ENCODE measurements around the gene YARS2. TPM values are rescaled to one million over a fixed set of nuclear protein-coding genes. Genes with fewer than 3 reads are reported as not detected.

Gene YARS2
- total and polyA plus RNA-seq, 2 of the 13 experiments (the other 11 are each of a cell fraction or from before 2014, with no cell fraction given) = 17.9 to 39.6 TPM

- TF ChIP-seq, protein P1, sequence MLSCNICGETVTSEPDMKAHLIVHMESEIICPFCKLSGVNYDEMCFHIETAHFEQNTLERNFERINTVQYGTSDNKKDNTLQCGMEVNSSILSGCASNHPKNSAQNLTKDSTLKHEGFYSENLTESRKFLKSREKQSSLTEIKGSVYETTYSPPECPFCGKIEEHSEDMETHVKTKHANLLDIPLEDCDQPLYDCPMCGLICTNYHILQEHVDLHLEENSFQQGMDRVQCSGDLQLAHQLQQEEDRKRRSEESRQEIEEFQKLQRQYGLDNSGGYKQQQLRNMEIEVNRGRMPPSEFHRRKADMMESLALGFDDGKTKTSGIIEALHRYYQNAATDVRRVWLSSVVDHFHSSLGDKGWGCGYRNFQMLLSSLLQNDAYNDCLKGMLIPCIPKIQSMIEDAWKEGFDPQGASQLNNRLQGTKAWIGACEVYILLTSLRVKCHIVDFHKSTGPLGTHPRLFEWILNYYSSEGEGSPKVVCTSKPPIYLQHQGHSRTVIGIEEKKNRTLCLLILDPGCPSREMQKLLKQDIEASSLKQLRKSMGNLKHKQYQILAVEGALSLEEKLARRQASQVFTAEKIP (CRISPR knock-in tag; IDR thresholded peaks at IDR 0.05; ENCODE audit: borderline replicate concordance) = no peak
- TF ChIP-seq PHF8 (CRISPR knock-in tag; IDR thresholded peaks at IDR 0.05) = peak; percentile 99
- TF ChIP-seq TCF12 (IDR thresholded peaks at IDR 0.05) = no peak
- no peak for TF ChIP-seq TCF12 (CRISPR knock-in tag; IDR thresholded peaks at IDR 0.05)
- no peak for TF ChIP-seq FOXK2 (IDR thresholded peaks at IDR 0.05)
- TF ChIP-seq ZNF317 (CRISPR knock-in tag; IDR thresholded peaks at IDR 0.05) = peak; percentile 30
- no peak for TF ChIP-seq TEF (CRISPR knock-in tag; IDR thresholded peaks at IDR 0.05)
- no peak; the same call in 1 of the 2 replicates for TF ChIP-seq CBX5 (CRISPR knock-in tag; IDR thresholded peaks at IDR 0.05; ENCODE audit: borderline replicate concordance)
- TF ChIP-seq, protein P2, sequence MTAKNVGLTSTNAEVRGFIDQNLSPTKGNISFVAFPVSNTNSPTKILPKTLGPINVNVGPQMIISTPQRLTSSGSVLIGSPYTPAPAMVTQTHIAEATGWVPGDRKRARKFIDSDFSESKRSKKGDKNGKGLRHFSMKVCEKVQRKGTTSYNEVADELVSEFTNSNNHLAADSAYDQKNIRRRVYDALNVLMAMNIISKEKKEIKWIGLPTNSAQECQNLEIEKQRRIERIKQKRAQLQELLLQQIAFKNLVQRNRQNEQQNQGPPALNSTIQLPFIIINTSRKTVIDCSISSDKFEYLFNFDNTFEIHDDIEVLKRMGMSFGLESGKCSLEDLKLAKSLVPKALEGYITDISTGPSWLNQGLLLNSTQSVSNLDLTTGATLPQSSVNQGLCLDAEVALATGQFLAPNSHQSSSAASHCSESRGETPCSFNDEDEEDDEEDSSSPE (CRISPR knock-in tag; IDR thresholded peaks at IDR 0.05) = no peak; the same call in 1 of the 2 replicates
- 0 out of 2 replicates have a peak, but pooled peaks have one; percentile 19 for TF ChIP-seq ZNF124 (CRISPR knock-in tag; IDR thresholded peaks at IDR 0.05)
- 0 out of 2 replicates have a peak, but pooled peaks have one; percentile 38 for TF ChIP-seq GATA4 (IDR thresholded peaks at IDR 0.05; ENCODE audit: borderline replicate concordance, low read depth)
- no peak for TF ChIP-seq IKZF4 (CRISPR knock-in tag; IDR thresholded peaks at IDR 0.05; ENCODE audit: borderline replicate concordance, low read depth, not compliant biosample characterization)
- TF ChIP-seq TCF7L2 (IDR thresholded peaks at IDR 0.05; ENCODE audit: low read depth, low read length) = no peak
- no peak for TF ChIP-seq SRF (IDR thresholded peaks at IDR 0.05; ENCODE audit: low read depth, low read length)
- TF ChIP-seq ZSCAN29 (CRISPR knock-in tag; conservative IDR thresholded peaks at IDR 0.05) = no peak
- TF ChIP-seq ZNF556 (CRISPR knock-in tag; IDR thresholded peaks at IDR 0.05; ENCODE audit: borderline replicate concordance) = no peak
- no peak for TF ChIP-seq ZBTB42 (CRISPR knock-in tag; IDR thresholded peaks at IDR 0.05)
- TF ChIP-seq ZNF501 (CRISPR knock-in tag; IDR thresholded peaks at IDR 0.05) = no peak; the same call in 1 of the 2 replicates
- TF ChIP-seq, protein P3, sequence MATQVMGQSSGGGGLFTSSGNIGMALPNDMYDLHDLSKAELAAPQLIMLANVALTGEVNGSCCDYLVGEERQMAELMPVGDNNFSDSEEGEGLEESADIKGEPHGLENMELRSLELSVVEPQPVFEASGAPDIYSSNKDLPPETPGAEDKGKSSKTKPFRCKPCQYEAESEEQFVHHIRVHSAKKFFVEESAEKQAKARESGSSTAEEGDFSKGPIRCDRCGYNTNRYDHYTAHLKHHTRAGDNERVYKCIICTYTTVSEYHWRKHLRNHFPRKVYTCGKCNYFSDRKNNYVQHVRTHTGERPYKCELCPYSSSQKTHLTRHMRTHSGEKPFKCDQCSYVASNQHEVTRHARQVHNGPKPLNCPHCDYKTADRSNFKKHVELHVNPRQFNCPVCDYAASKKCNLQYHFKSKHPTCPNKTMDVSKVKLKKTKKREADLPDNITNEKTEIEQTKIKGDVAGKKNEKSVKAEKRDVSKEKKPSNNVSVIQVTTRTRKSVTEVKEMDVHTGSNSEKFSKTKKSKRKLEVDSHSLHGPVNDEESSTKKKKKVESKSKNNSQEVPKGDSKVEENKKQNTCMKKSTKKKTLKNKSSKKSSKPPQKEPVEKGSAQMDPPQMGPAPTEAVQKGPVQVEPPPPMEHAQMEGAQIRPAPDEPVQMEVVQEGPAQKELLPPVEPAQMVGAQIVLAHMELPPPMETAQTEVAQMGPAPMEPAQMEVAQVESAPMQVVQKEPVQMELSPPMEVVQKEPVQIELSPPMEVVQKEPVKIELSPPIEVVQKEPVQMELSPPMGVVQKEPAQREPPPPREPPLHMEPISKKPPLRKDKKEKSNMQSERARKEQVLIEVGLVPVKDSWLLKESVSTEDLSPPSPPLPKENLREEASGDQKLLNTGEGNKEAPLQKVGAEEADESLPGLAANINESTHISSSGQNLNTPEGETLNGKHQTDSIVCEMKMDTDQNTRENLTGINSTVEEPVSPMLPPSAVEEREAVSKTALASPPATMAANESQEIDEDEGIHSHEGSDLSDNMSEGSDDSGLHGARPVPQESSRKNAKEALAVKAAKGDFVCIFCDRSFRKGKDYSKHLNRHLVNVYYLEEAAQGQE (IDR thresholded peaks at IDR 0.05; ENCODE audit: borderline replicate concordance in 1 of 2, low read depth in 1 of 2, low read length in 2 of 2) = peak in 1 of 2 experiments; percentile 42; a peak in 1 of 4 replicates
These were observed at the start of gene YARS2 (continued) for GRCh38 chr12:32755654-32756475.

Data from HepG2 (cell line).